Fibroblast of the aortic adventitia (primary cell): ENCODE measurements around the gene AKT3. TPM values are rescaled to one million over a fixed set of nuclear protein-coding genes. Genes with fewer than 3 reads are reported as not detected.

Experiments used
- DNase-seq: peaks from one replicate; pipeline ENCODE4 v3.0.0-alpha.2; 2010; ENCODE audit warnings: low read depth
- H3K4me3 ChIP-seq: 2 replicates; pipeline ENCODE4 v1.5.1; 2011; ENCODE audit warnings: low read depth, mild to moderate bottlenecking, control low read depth, low read length, moderate library complexity
- CTCF ChIP-seq: IDR thresholded peaks from 2 replicates; pipeline ENCODE4 v1.5.1; 2011; ENCODE audit warnings: mild to moderate bottlenecking, low read length, control low read depth, inconsistent platforms; ENCODE audit not compliant: insufficient read depth
- total RNA-seq: library from RNA; depleted of rRNA; stranded (reverse); fragments of >200 nt; gene quantifications from 2 replicates; pipeline ENCODE4 v1.2.3, GENCODE V29; 2012; ENCODE audit warnings: low replicate concordance

Gene AKT3
- total RNA-seq, 1 donor: 36.6 TPM

- no peak overlapping the region for H3K4me3 ChIP-seq
- TF ChIP-seq CTCF: no peak
Observed at GRCh38 chr1:243482141-243483022, 367.7 kb downstream of the AKT3 start.

GRCh38 chr1:243481101-243481500 lies 368.9 kb downstream of the AKT3 start:
- H3K4me3 ChIP-seq: no peak overlapping the region
- DNase-seq: no peak
- TF ChIP-seq CTCF: no peak

More at GRCh38 chr1:243482141-243483022, 367.7 kb downstream of the AKT3 start:
- DNase-seq: peak; percentile 91

GRCh38 chr1:243477731-243478290 lies 372.2 kb downstream of the AKT3 start:
- no peak overlapping the region for H3K4me3 ChIP-seq
- no peak for DNase-seq
- TF ChIP-seq CTCF: no peak

GRCh38 chr1:243475966-243476365 lies 374.1 kb downstream of the AKT3 start:
- peak; percentile 18 for DNase-seq
- no peak for TF ChIP-seq CTCF
- no peak overlapping the region for H3K4me3 ChIP-seq

- TF ChIP-seq CTCF: no peak
- no peak overlapping the region for H3K4me3 ChIP-seq
- DNase-seq: no peak
Observed at GRCh38 chr1:243474906-243475305, 375.1 kb downstream of the AKT3 start.

GRCh38 chr1:243474136-243474881 lies 375.7 kb downstream of the AKT3 start:
- no peak for TF ChIP-seq CTCF
- no peak overlapping the region for H3K4me3 ChIP-seq
- DNase-seq: no peak
